ENCODE results near the gene MED27. TPM values are rescaled to one million over a fixed set of nuclear protein-coding genes. Genes with fewer than 3 reads are reported as not detected.
A peak's percentile ranks its signal among the peaks of the same experiment; 100 is the strongest.

Gene MED27
- total and polyA plus RNA-seq, 5 experiments from 2014 or later = 14.3 to 43.4 (median 36.3) TPM

DNA sequence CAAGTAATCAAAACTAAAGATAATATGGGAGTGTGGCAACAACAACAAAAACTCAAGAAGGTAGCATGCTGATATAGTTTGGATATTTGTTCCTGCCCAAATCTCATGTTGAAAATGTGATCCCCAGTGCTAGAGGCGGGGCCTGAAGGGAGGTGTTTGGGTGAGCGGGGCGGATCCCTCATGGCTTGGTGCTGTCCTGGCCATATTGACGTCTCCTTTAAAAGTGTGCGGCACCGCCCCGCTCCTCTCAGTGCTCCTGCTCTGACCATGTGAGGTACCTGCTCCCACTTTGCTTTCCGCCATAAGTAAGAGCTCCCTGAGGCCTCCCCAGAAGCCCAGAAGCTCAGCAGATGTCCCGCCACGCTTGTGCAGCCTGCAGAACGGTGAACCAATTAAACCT, 25.6 kb downstream of the MED27 start:
- H3K4me1 Mint-ChIP-seq = peaks cover 21 to 55% (median 38%) of the 10 kb centered on the region in 4 donors
- ATAC-seq (no peak), DNase-seq (no peak)
- H3K27ac Mint-ChIP-seq = peak overlapping the region in 1 of 10 donors; percentile 69
- no peak overlapping the region for H3K4me3 Mint-ChIP-seq
- no peaks in the 10 kb centered on the region for H3K27me3 Mint-ChIP-seq
- peaks cover 0 to 8% (median 6%) of the 10 kb centered on the region in 9 donors for H3K9me3 Mint-ChIP-seq
- H3K36me3 Mint-ChIP-seq = peaks cover 11 to 29% (median 17%) of the 10 kb centered on the region in 3 donors
- POLR2A ChIA-PET = no interaction called here

DNA sequence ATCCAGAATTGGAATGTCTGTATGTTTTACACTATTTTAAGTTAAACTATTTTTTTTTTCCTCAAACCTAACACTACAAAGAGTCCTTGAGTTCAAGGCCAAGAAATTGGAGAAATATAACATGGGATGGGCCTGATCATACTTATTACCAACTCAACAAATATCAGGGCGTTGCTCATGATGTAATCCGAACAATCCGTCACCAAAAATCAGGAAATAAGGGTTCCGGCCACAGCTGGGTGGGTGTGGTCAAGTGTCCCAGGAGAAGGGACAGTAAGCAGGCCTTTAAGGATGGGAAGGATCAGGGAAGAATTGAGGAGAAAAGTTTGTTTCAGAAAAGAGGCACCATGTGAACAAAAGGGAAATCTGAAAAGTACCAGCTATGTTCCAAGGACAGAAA, 29.8 kb downstream of the MED27 start:
- DNase-seq (no peak), ATAC-seq (no peak)
- peak overlapping the region in 1 of 10 donors; percentile 18 for H3K27ac Mint-ChIP-seq
- POLR2A ChIA-PET = no interaction called here
- no peaks in the 10 kb centered on the region for H3K9me3 Mint-ChIP-seq
- peaks cover 22 to 63% (median 35%) of the 10 kb centered on the region in 4 donors for H3K4me1 Mint-ChIP-seq
- H3K4me3 Mint-ChIP-seq = no peak overlapping the region
- H3K36me3 Mint-ChIP-seq = peaks cover 0 to 15% (median 8%) of the 10 kb centered on the region in 3 donors
- no peaks in the 10 kb centered on the region for H3K27me3 Mint-ChIP-seq

GRCh38 chr9:132049323-132049882, 30.3 kb downstream of the MED27 start:
- ATAC-seq (no peak), DNase-seq (no peak)
- POLR2A ChIA-PET = no interaction called here
- Mint-ChIP-seq H3K27ac (no peak overlapping the region), H3K9me3 (no peaks in the 10 kb centered on the region), H3K4me1 (peaks cover 22 to 58% (median 33%) of the 10 kb centered on the region in 4 donors), H3K4me3 (no peak overlapping the region), H3K27me3 (no peaks in the 10 kb centered on the region), H3K36me3 (peaks cover 0 to 15% (median 8%) of the 10 kb centered on the region in 3 donors)

DNA sequence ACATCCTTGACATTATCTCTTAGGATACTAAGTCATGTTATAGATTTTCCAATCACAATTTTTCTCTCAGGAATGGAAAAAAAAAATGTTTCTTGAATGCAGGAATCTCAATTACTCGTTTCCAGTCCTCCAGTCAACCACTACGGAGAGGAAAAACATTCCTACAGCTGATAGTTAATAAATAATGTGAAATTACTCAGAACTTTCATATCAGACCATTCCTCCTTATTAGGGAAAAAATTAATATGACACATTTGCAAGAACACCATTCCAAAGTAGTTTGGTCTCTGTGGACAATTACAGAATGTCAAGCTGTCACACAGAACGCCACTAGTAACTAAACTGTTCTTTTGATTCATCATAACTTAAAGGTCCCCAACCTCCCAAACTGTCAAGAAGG, 31.5 kb downstream of the MED27 start:
- Mint-ChIP-seq H3K9me3 (no peaks in the 10 kb centered on the region), H3K4me1 (peaks cover 21 to 55% (median 35%) of the 10 kb centered on the region in 4 donors), H3K27me3 (no peaks in the 10 kb centered on the region), H3K36me3 (peaks cover 0 to 17% (median 8%) of the 10 kb centered on the region in 3 donors), H3K27ac (no peak overlapping the region), H3K4me3 (no peak overlapping the region)
- POLR2A ChIA-PET = no interaction called here
- no peak for ATAC-seq
- DNase-seq = no peak

- H3K9me3 Mint-ChIP-seq = no peaks in the 10 kb centered on the region
These were observed 33.2 kb downstream of the MED27 start for GRCh38 chr9:132046456-132046855.

GRCh38 chr9:132044176-132044875, 35.3 kb downstream of the MED27 start:
- Mint-ChIP-seq H3K4me1 (peaks cover 22 to 48% (median 32%) of the 10 kb centered on the region in 4 donors), H3K27ac (peak overlapping the region in 1 of 10 donors; percentile 68), H3K36me3 (peaks cover 0 to 27% (median 7%) of the 10 kb centered on the region in 3 donors), H3K27me3 (no peaks in the 10 kb centered on the region), H3K4me3 (no peak overlapping the region), H3K9me3 (no peaks in the 10 kb centered on the region)
- POLR2A ChIA-PET = no interaction called here
- DNase-seq = no peak
- ATAC-seq = no peak

More at GRCh38 chr9:132046456-132046855, 33.2 kb downstream of the MED27 start:
- Mint-ChIP-seq H3K27me3 (no peaks in the 10 kb centered on the region), H3K27ac (no peak overlapping the region), H3K4me3 (no peak overlapping the region), H3K4me1 (peaks cover 19 to 58% (median 37%) of the 10 kb centered on the region in 4 donors), H3K36me3 (peaks cover 0 to 16% (median 12%) of the 10 kb centered on the region in 3 donors)
- POLR2A ChIA-PET = no interaction called here
- DNase-seq (no peak), ATAC-seq (no peak)

GRCh38 chr9:132043708-132044107, 36.0 kb downstream of the MED27 start:
- Mint-ChIP-seq H3K27ac (peak overlapping the region in 1 of 10 donors; percentile 68), H3K9me3 (no peaks in the 10 kb centered on the region), H3K4me1 (peaks cover 16 to 43% (median 28%) of the 10 kb centered on the region in 4 donors), H3K4me3 (no peak overlapping the region), H3K36me3 (peaks cover 0 to 24% (median 7%) of the 10 kb centered on the region in 3 donors), H3K27me3 (no peaks in the 10 kb centered on the region)
- POLR2A ChIA-PET = no interaction called here
- ATAC-seq = no peak
- no peak for DNase-seq

GRCh38 chr9:132042324-132042723, 37.3 kb downstream of the MED27 start:
- POLR2A ChIA-PET = no interaction called here
- Mint-ChIP-seq H3K4me3 (no peak overlapping the region), H3K9me3 (no peaks in the 10 kb centered on the region), H3K27ac (no peak overlapping the region), H3K27me3 (no peaks in the 10 kb centered on the region), H3K36me3 (peaks cover 0 to 24% (median 7%) of the 10 kb centered on the region in 3 donors), H3K4me1 (peaks cover 12 to 44% (median 26%) of the 10 kb centered on the region in 4 donors)
- no peak for ATAC-seq
- DNase-seq = no peak

- no peak overlapping the region for H3K27ac Mint-ChIP-seq
- H3K4me1 Mint-ChIP-seq = peaks cover 12 to 44% (median 27%) of the 10 kb centered on the region in 4 donors
- DNase-seq = no peak
- no peaks in the 10 kb centered on the region for H3K9me3 Mint-ChIP-seq
- ATAC-seq = no peak
- POLR2A ChIA-PET = no interaction called here
- no peaks in the 10 kb centered on the region for H3K27me3 Mint-ChIP-seq
- H3K4me3 Mint-ChIP-seq = no peak overlapping the region
- peaks cover 0 to 24% (median 7%) of the 10 kb centered on the region in 3 donors for H3K36me3 Mint-ChIP-seq
These were observed 37.9 kb downstream of the MED27 start for GRCh38 chr9:132041798-132042197.

DNA sequence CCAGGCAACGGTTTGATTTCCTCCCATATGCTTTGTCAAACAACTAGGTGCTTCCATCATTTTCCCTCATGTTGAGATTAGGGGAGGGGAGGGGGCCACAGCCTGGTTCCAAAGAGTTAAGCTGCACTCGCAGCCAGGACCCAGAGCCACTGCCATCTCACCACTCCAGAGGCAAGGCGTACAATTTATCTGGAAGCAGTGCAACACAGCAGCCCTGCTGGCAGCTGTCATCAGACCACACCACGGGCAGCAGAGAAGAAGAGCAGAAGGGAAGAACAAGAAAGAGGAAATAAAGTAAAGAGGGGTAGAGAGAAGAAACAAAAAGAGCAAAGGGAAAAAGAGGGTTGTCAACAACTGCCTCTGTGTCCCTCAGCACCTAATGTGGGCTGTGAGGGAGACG, 38.9 kb downstream of the MED27 start:
- POLR2A ChIA-PET = no interaction called here
- H3K9me3 Mint-ChIP-seq = no peaks in the 10 kb centered on the region
- ATAC-seq = no peak
- peaks cover 0 to 26% (median 5%) of the 10 kb centered on the region in 3 donors for H3K36me3 Mint-ChIP-seq
- peak overlapping the region in 2 of 10 donors; percentile 17 to 88 for H3K27ac Mint-ChIP-seq
- DNase-seq = no peak
- H3K4me1 Mint-ChIP-seq = peaks cover 15 to 43% (median 28%) of the 10 kb centered on the region in 4 donors
- no peaks in the 10 kb centered on the region for H3K27me3 Mint-ChIP-seq
- H3K4me3 Mint-ChIP-seq = no peak overlapping the region

- H3K4me3 Mint-ChIP-seq = no peak overlapping the region
- ATAC-seq = no peak
- peaks cover 17 to 40% (median 29%) of the 10 kb centered on the region in 4 donors for H3K4me1 Mint-ChIP-seq
- H3K27me3 Mint-ChIP-seq = no peaks in the 10 kb centered on the region
- H3K36me3 Mint-ChIP-seq = peaks cover 0 to 26% (median 4%) of the 10 kb centered on the region in 3 donors
- no peaks in the 10 kb centered on the region for H3K9me3 Mint-ChIP-seq
- no peak for DNase-seq
- no peak overlapping the region for H3K27ac Mint-ChIP-seq
- POLR2A ChIA-PET = no interaction called here
These were observed 39.4 kb downstream of the MED27 start for GRCh38 chr9:132040246-132040645.

- no peak overlapping the region for H3K4me3 Mint-ChIP-seq
- peak overlapping the region in 1 of 10 donors; percentile 65 for H3K27ac Mint-ChIP-seq
- POLR2A ChIA-PET = no interaction called here
- peaks cover 0 to 22% (median 4%) of the 10 kb centered on the region in 3 donors for H3K36me3 Mint-ChIP-seq
- H3K4me1 Mint-ChIP-seq = peaks cover 23 to 50% (median 34%) of the 10 kb centered on the region in 4 donors
- no peak for DNase-seq
- H3K27me3 Mint-ChIP-seq = no peaks in the 10 kb centered on the region
- ATAC-seq = no peak
- no peaks in the 10 kb centered on the region for H3K9me3 Mint-ChIP-seq
These were observed 40.4 kb downstream of the MED27 start for GRCh38 chr9:132039284-132039683.

DNA sequence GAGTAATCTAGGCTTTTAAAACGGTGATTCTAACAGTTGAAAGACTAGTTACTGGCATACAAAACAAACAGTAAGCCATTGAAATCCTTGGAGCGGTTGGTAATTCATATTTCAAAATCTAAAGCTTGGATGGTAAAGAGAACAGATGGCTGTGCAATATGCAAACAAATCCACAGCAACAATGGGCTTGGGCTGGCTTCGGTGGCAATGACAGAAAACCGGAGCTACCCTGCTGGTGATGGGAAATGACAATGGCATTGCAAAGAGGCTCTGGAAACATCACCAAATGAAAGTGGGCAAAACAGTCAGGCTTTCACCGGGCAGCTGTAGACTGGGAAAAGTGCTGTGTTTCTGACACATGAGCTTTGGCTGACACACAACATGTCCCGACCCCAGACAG, 42.2 kb downstream of the MED27 start:
- no peak for ATAC-seq
- no peak overlapping the region for H3K27ac Mint-ChIP-seq
- DNase-seq = no peak
- POLR2A ChIA-PET = no interaction called here
- H3K9me3 Mint-ChIP-seq = no peaks in the 10 kb centered on the region
- H3K27me3 Mint-ChIP-seq = no peaks in the 10 kb centered on the region
- peaks cover 35 to 68% (median 46%) of the 10 kb centered on the region in 4 donors for H3K4me1 Mint-ChIP-seq
- peaks cover 0 to 21% (median 4%) of the 10 kb centered on the region in 3 donors for H3K36me3 Mint-ChIP-seq
- H3K4me3 Mint-ChIP-seq = no peak overlapping the region

All from naive thymus-derived CD8-positive, alpha-beta T cell (primary cell).